ENCODE data around the gene CUBN.
A peak's percentile ranks its signal among the peaks of the same experiment; 100 is the strongest.

CUBN gene

GRCh38 chr10:16910793-16911164, 218.8 kb downstream of the CUBN start (continued):
- TF ChIP-seq, protein P1, sequence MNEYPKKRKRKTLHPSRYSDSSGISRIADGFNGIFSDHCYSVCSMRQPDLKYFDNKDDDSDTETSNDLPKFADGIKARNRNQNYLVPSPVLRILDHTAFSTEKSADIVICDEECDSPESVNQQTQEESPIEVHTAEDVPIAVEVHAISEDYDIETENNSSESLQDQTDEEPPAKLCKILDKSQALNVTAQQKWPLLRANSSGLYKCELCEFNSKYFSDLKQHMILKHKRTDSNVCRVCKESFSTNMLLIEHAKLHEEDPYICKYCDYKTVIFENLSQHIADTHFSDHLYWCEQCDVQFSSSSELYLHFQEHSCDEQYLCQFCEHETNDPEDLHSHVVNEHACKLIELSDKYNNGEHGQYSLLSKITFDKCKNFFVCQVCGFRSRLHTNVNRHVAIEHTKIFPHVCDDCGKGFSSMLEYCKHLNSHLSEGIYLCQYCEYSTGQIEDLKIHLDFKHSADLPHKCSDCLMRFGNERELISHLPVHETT (tag by site-specific recombination; IDR thresholded peaks at IDR 0.05): no peak
- TF ChIP-seq ZNF585B (tag by site-specific recombination; IDR thresholded peaks at IDR 0.05): no peak
- no peak for TF ChIP-seq IKZF3 (tag by site-specific recombination; IDR thresholded peaks at IDR 0.05)
- TF ChIP-seq ZNF623 (tag by site-specific recombination; IDR thresholded peaks at IDR 0.05): no peak
- TF ChIP-seq ZNF169 (tag by site-specific recombination; IDR thresholded peaks at IDR 0.05): no peak

GRCh38 chr10:16909961-16910792, 219.4 kb downstream of the CUBN start:
- TF ChIP-seq ZNF223 (tag by site-specific recombination; IDR thresholded peaks at IDR 0.05): no peak
- TF ChIP-seq ZNF366 (tag by site-specific recombination; conservative IDR thresholded peaks at IDR 0.05): peak; percentile 80
- peak; percentile 56; the same call in 1 of the 2 replicates for TF ChIP-seq PRDM1 (tag by site-specific recombination; IDR thresholded peaks at IDR 0.05)
- no peak for TF ChIP-seq ZNF394 (tag by site-specific recombination; IDR thresholded peaks at IDR 0.05; ENCODE audit: borderline replicate concordance)
- ChIA-PET POLR2A (interaction anchor here (0.9 kb wide), 1 partner anchor 320 kb away, joined by 3 read pairs; no protein-coding TSS in a partner anchor), CTCF (no interaction called here)
- Histone ChIP-seq H3K27ac (ENCODE audit: extremely low read depth, low read depth, low read length) (no peak overlapping the region), H3K36me3 (ENCODE audit: control insufficient read depth in 2 of 2, insufficient read depth in 1 of 2, low read length in 2 of 2) (no peaks in the 10 kb centered on the region), H3K4me3 (ENCODE audit: low read depth, low read length) (no peak overlapping the region), H3K9me3 (ENCODE audit: control insufficient read depth, insufficient read depth, low read depth, low read length) (no peaks in the 10 kb centered on the region), H3K4me1 (ENCODE audit: control insufficient read depth, insufficient read depth, low read length) (no peaks in the 10 kb centered on the region)

DNA sequence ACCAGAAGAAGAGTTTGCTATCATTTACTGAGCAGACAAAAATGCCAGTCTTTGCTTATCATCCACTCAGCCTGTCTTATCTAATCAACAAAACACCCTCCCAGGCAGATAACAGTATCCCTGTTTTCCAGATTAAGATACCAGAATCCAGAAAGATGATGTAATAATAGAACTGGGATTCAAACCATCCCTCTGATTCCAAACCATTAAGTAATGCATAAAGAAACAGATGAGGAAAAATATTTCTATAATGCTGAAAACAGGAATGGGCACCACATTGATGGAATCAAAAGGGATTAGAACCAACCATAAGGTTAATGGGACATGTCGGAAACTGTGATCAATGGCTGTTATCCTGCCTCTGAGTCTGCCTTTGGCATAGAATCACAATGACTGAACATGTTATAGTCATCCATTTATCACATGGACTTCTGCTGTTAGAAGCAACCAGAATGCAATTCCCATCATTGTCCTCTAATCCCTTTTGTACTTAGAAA, 220.3 kb downstream of the CUBN start:
- Histone ChIP-seq H3K4me1 (ENCODE audit: control insufficient read depth, insufficient read depth, low read length) (no peaks in the 10 kb centered on the region), H3K4me3 (ENCODE audit: low read depth, low read length) (no peak overlapping the region), H3K36me3 (ENCODE audit: control insufficient read depth in 2 of 2, insufficient read depth in 1 of 2, low read length in 2 of 2) (no peaks in the 10 kb centered on the region), H3K27ac (ENCODE audit: extremely low read depth, low read depth, low read length) (no peak overlapping the region), H3K9me3 (ENCODE audit: control insufficient read depth, insufficient read depth, low read depth, low read length) (no peaks in the 10 kb centered on the region)
- POLR2A ChIA-PET: interaction anchor here (0.9 kb wide), 1 partner anchor 321 kb away, joined by 3 read pairs; no protein-coding TSS in a partner anchor
- CTCF ChIA-PET: no interaction called here
- no peak for TF ChIP-seq ZNF768 (tag by site-specific recombination; IDR thresholded peaks at IDR 0.05)
- TF ChIP-seq REPIN1 (tag by site-specific recombination; IDR thresholded peaks at IDR 0.05; ENCODE audit: low read depth): no peak

GRCh38 chr10:16907687-16908086, 221.9 kb downstream of the CUBN start:
- Histone ChIP-seq H3K27ac (ENCODE audit: extremely low read depth, low read depth, low read length) (no peak overlapping the region), H3K4me1 (ENCODE audit: control insufficient read depth, insufficient read depth, low read length) (no peaks in the 10 kb centered on the region), H3K36me3 (ENCODE audit: control insufficient read depth in 2 of 2, insufficient read depth in 1 of 2, low read length in 2 of 2) (no peaks in the 10 kb centered on the region), H3K9me3 (ENCODE audit: control insufficient read depth, insufficient read depth, low read depth, low read length) (no peaks in the 10 kb centered on the region), H3K4me3 (ENCODE audit: low read depth, low read length) (no peak overlapping the region)
- POLR2A ChIA-PET: no interaction called here
- CTCF ChIA-PET: no interaction called here
- no peak for TF ChIP-seq PRDM2 (tag by site-specific recombination; IDR thresholded peaks at IDR 0.05; ENCODE audit: borderline replicate concordance)
- TF ChIP-seq ZNF423 (tag by site-specific recombination; IDR thresholded peaks at IDR 0.05): no peak
- TF ChIP-seq ZNF677 (tag by site-specific recombination; IDR thresholded peaks at IDR 0.05): no peak
- no peak for TF ChIP-seq ZNF626 (tag by site-specific recombination; IDR thresholded peaks at IDR 0.05)
- TF ChIP-seq ZNF529 (tag by site-specific recombination; IDR thresholded peaks at IDR 0.05; ENCODE audit: insufficient replicate concordance): no peak
- no peak for TF ChIP-seq ZNF174 (tag by site-specific recombination; IDR thresholded peaks at IDR 0.05)
- no peak for TF ChIP-seq ZNF501 (tag by site-specific recombination; IDR thresholded peaks at IDR 0.05)
- no peak for TF ChIP-seq ZNF324 (tag by site-specific recombination; IDR thresholded peaks at IDR 0.05)
- TF ChIP-seq ZNF2 (tag by site-specific recombination; IDR thresholded peaks at IDR 0.05): no peak
- no peak for TF ChIP-seq KLF7 (tag by site-specific recombination; IDR thresholded peaks at IDR 0.05; ENCODE audit: borderline replicate concordance)
- no peak for TF ChIP-seq ZNF544 (tag by site-specific recombination; IDR thresholded peaks at IDR 0.05)
- TF ChIP-seq ZNF202 (tag by site-specific recombination; IDR thresholded peaks at IDR 0.05; ENCODE audit: borderline replicate concordance): no peak
